Neural progenitor cell (in vitro differentiated cells): ENCODE results near the gene PPP1R15B. TPM values are rescaled to one million over a fixed set of nuclear protein-coding genes. Genes with fewer than 3 reads are reported as not detected.
A peak's percentile ranks its signal among the peaks of the same experiment; 100 is the strongest.

Experiments used
- DNase-seq: peaks from one replicate; pipeline ENCODE4 v3.0.0-alpha.2; 2016; ENCODE audit warnings: low spot score
- H2AFZ ChIP-seq: fragments of 200-600 bp; sonication (generic); replicated peaks from 2 replicates; pipeline ENCODE4 v1.6.1; 2016; ENCODE audit warnings: antibody characterized with exemption
- H3F3A ChIP-seq: fragments of 200-600 bp; sonication (generic); 2 replicates; pipeline ENCODE4 v1.6.1; 2016; ENCODE audit warnings: antibody characterized with exemption, low read depth
- H3K27ac ChIP-seq: fragments of 200-600 bp; sonication (generic); 2 replicates; pipeline ENCODE4 v1.5.1; 2016; ENCODE audit warnings: mild to moderate bottlenecking
- H3K27me3 ChIP-seq: fragments of 200-600 bp; sonication (generic); 2 replicates; pipeline ENCODE4 v1.6.1; 2016; ENCODE audit warnings: mild to moderate bottlenecking, moderate library complexity
- H3K36me3 ChIP-seq: fragments of 200-600 bp; sonication (generic); 2 replicates; pipeline ENCODE4 v1.5.1; 2016
- H3K4me1 ChIP-seq: fragments of 200-600 bp; sonication (generic); 2 replicates; pipeline ENCODE4 v1.6.1; 2016; ENCODE audit warnings: mixed run types
- H3K4me2 ChIP-seq: fragments of 200-600 bp; sonication (generic); 2 replicates; pipeline ENCODE4 v1.6.1; 2016
- H3K4me3 ChIP-seq: fragments of 200-600 bp; sonication (generic); 2 replicates; pipeline ENCODE4 v1.5.1; 2016
- H3K79me2 ChIP-seq: fragments of 200-600 bp; sonication (generic); 2 replicates; pipeline ENCODE4 v1.6.1; 2016; ENCODE audit warnings: low read depth
- H3K9ac ChIP-seq: fragments of 200-600 bp; sonication (generic); 2 replicates; pipeline ENCODE4 v1.6.1; 2016
- H3K9me3 ChIP-seq: fragments of 200-600 bp; sonication (generic); 2 replicates; pipeline ENCODE4 v1.5.1; 2016; ENCODE audit warnings: low read depth
- H4K20me1 ChIP-seq: fragments of 200-600 bp; sonication (generic); 2 replicates; pipeline ENCODE4 v1.6.1; 2016; ENCODE audit warnings: low read depth
- H3K27ac Mint-ChIP-seq: 3 replicates; pipeline ENCODE4 v1.8.0; 2021; ENCODE audit warnings: mixed read lengths
- H3K27me3 Mint-ChIP-seq: 2 replicates; pipeline ENCODE4 v1.8.0; 2022; ENCODE audit warnings: low read depth, mild to moderate bottlenecking, inconsistent platforms, moderate library complexity, mixed read lengths; ENCODE audit not compliant: insufficient read depth
- H3K36me3 Mint-ChIP-seq: 3 replicates; pipeline ENCODE4 v1.8.0; 2021; ENCODE audit warnings: mixed read lengths
- H3K4me1 Mint-ChIP-seq: 3 replicates; pipeline ENCODE4 v1.8.0; 2021; ENCODE audit warnings: mixed read lengths
- H3K4me3 Mint-ChIP-seq: 3 replicates; pipeline ENCODE4 v1.8.0; 2021; ENCODE audit warnings: mild to moderate bottlenecking, moderate library complexity, mixed read lengths
- H3K9me3 Mint-ChIP-seq: 3 replicates; pipeline ENCODE4 v1.8.0; 2020; ENCODE audit warnings: mixed read lengths
- CTCF ChIP-seq: fragments of 200-600 bp; sonication (generic); IDR thresholded peaks from 2 replicates; pipeline ENCODE4 v1.5.1; 2017; ENCODE audit warnings: antibody characterized with exemption, mild to moderate bottlenecking
- EZH2 ChIP-seq: fragments of 200-600 bp; sonication (generic); IDR thresholded peaks from 2 replicates; pipeline ENCODE4 v1.6.1; 2017; ENCODE audit warnings: antibody characterized with exemption, mild to moderate bottlenecking, moderate library complexity
- EZH2phosphoT487 ChIP-seq: fragments of 200-600 bp; sonication (generic); IDR thresholded peaks from 2 replicates; pipeline ENCODE4 v1.6.1; 2017; ENCODE audit warnings: antibody characterized with exemption
- total RNA-seq: library from RNA; depleted of rRNA; stranded (reverse); fragments of >200 nt; gene quantifications from 2 replicates; pipeline ENCODE4 v1.2.3, GENCODE V29; 2015; ENCODE audit warnings: low replicate concordance

PPP1R15B gene
- total RNA-seq, 1 donor from 2014 or later = 32.7 TPM

GRCh38 chr1:204445860-204446412, 34.3 kb upstream of the PPP1R15B start:
- Histone ChIP-seq H4K20me1 (peaks cover 9% of the 10 kb centered on the region), H3K4me1 (peaks cover 17% of the 10 kb centered on the region), H3K27ac (no peak overlapping the region), H3F3A (peaks cover 14% of the 10 kb centered on the region), H3K79me2 (no peaks in the 10 kb centered on the region), H3K4me2 (no peak overlapping the region), H3K9ac (no peak overlapping the region), H3K27me3 (no peaks in the 10 kb centered on the region), H3K9me3 (no peaks in the 10 kb centered on the region), H2AFZ (no peak overlapping the region), H3K4me3 (no peak overlapping the region), H3K36me3 (no peaks in the 10 kb centered on the region)
- Mint-ChIP-seq H3K36me3 (peaks cover 60% of the 10 kb centered on the region), H3K27me3 (peaks cover 11% of the 10 kb centered on the region), H3K27ac (no peak overlapping the region), H3K4me3 (no peak overlapping the region), H3K4me1 (peaks cover 27% of the 10 kb centered on the region), H3K9me3 (peaks cover 2% of the 10 kb centered on the region)
- peak; percentile 71 for DNase-seq
- TF ChIP-seq EZH2 (no peak), CTCF (peak; percentile 51)

DNA sequence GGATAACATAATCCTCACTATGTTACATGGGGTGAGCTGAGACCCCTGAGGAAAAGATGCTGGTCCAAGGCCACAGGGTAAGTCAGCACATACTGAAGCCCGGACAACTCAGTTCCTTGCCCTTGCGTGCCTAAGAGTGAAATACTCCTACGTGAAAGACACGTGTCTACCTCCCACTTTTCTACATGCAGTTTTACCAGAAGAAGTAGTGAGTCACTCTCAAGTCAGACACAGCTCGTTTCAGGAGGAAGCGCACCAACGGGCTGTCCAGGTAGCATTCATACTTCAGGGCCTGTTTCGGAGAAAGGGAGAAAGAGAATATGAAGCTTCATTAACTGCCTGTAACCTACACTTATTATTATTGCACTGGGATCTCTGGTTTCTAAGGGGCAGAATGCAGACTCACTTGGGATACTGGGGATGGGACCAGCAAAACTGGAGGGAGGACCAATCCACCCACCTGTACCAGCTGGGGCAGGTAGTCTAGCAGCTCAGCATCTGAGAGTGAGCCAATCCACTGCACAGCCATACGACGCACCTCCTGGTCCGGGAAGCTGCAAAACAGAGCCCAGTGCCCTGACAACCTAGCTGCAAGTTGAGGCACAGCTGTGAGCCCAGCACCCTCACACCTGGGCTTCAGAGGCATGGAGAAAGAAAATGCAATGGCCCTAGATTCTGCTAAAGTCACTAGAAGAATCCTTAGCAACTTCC, 32.4 kb upstream of the PPP1R15B start:
- DNase-seq = no peak

DNA sequence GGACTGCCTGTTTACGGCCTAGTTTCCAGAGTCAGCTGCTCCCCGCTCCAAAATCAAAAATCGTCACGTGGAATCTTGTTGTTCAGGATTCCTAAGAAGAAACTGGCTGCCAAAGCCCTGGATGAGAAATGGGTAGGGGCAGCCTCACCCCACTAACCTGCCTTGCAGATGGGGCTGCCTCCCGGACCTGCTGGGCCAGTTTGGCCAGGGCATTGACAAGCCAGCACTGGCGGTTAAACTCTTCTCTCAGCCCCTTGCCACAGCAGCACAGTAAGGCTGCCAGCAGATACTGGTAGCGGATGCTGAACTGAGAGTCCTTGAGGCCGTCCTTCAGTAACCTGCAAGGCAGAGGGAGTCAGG, 31.6 kb upstream of the PPP1R15B start:
- Mint-ChIP-seq H3K27ac (no peak overlapping the region), H3K27me3 (peaks cover 7% of the 10 kb centered on the region), H3K4me3 (no peak overlapping the region), H3K9me3 (no peaks in the 10 kb centered on the region), H3K36me3 (peaks cover 56% of the 10 kb centered on the region), H3K4me1 (peaks cover 20% of the 10 kb centered on the region)
- Histone ChIP-seq H3K4me3 (no peak overlapping the region), H3K79me2 (no peaks in the 10 kb centered on the region), H3K4me1 (peaks cover 8% of the 10 kb centered on the region), H3K27ac (no peak overlapping the region), H3K9ac (no peak overlapping the region), H3K9me3 (no peaks in the 10 kb centered on the region), H3F3A (peaks cover 16% of the 10 kb centered on the region), H3K36me3 (no peaks in the 10 kb centered on the region), H3K27me3 (no peaks in the 10 kb centered on the region), H2AFZ (no peak overlapping the region), H4K20me1 (peaks cover 5% of the 10 kb centered on the region), H3K4me2 (no peak overlapping the region)
- TF ChIP-seq EZH2 (no peak), CTCF (no peak), EZH2phosphoT487 (no peak)
- DNase-seq = no peak

More for the DNA sequence above, 32.4 kb upstream of the PPP1R15B start:
- Histone ChIP-seq H3K36me3 (no peaks in the 10 kb centered on the region), H3K4me2 (no peak overlapping the region), H3F3A (peaks cover 14% of the 10 kb centered on the region), H3K4me3 (no peak overlapping the region), H4K20me1 (peaks cover 5% of the 10 kb centered on the region), H3K79me2 (no peaks in the 10 kb centered on the region), H3K4me1 (peaks cover 8% of the 10 kb centered on the region), H3K27me3 (no peaks in the 10 kb centered on the region), H2AFZ (no peak overlapping the region), H3K9me3 (no peaks in the 10 kb centered on the region), H3K27ac (no peak overlapping the region), H3K9ac (no peak overlapping the region)
- Mint-ChIP-seq H3K9me3 (no peaks in the 10 kb centered on the region), H3K4me1 (peaks cover 24% of the 10 kb centered on the region), H3K27me3 (peaks cover 10% of the 10 kb centered on the region), H3K4me3 (no peak overlapping the region), H3K27ac (no peak overlapping the region), H3K36me3 (peaks cover 56% of the 10 kb centered on the region)
- TF ChIP-seq EZH2 = no peak
- no peak for TF ChIP-seq CTCF
- TF ChIP-seq EZH2phosphoT487 = no peak
